Measurements from ENCODE around the gene UNC13A.
"Not testable (repeated sequence)": the region's sequence is repeated elsewhere in the genome, so short reads cannot be mapped to it uniquely, and the experiment has no call there.

UNC13A gene

GRCh38 chr19:17605761-17606589, 82.2 kb downstream of the UNC13A start:
- Histone ChIP-seq H3K27me3 (ENCODE audit: control insufficient read depth, insufficient read depth, low read length) (no peaks in the 10 kb centered on the region), H3K4me3 (ENCODE audit: low read depth, low read length) (peak overlapping the region; percentile 74), H3K9ac (ENCODE audit: low read depth, low read length) (peak overlapping the region; percentile 73), H3K36me3 (ENCODE audit: control insufficient read depth, insufficient read depth, low read length) (peaks cover 8% of the 10 kb centered on the region), H3K9me3 (ENCODE audit: control insufficient read depth, insufficient read depth, low read length) (no peaks in the 10 kb centered on the region), H3K4me1 (ENCODE audit: control insufficient read depth, insufficient read depth, low read length) (peaks cover 11% of the 10 kb centered on the region)

GRCh38 chr19:17605117-17605516, 83.0 kb downstream of the UNC13A start:
- Histone ChIP-seq H3K4me1 (ENCODE audit: control insufficient read depth, insufficient read depth, low read length) (peaks cover 11% of the 10 kb centered on the region), H3K27me3 (ENCODE audit: control insufficient read depth, insufficient read depth, low read length) (no peaks in the 10 kb centered on the region), H3K36me3 (ENCODE audit: control insufficient read depth, insufficient read depth, low read length) (peaks cover 8% of the 10 kb centered on the region), H3K9ac (ENCODE audit: low read depth, low read length) (no peak overlapping the region), H3K4me3 (ENCODE audit: low read depth, low read length) (peak overlapping the region; percentile 32), H3K9me3 (ENCODE audit: control insufficient read depth, insufficient read depth, low read length) (no peaks in the 10 kb centered on the region)

- no peaks in the 10 kb centered on the region for H3K27me3 ChIP-seq (ENCODE audit: control insufficient read depth, insufficient read depth, low read length)
- no peak overlapping the region for H3K4me3 ChIP-seq (ENCODE audit: low read depth, low read length)
- H3K9me3 ChIP-seq (ENCODE audit: control insufficient read depth, insufficient read depth, low read length) = no peaks in the 10 kb centered on the region
- peaks cover 4% of the 10 kb centered on the region for H3K36me3 ChIP-seq (ENCODE audit: control insufficient read depth, insufficient read depth, low read length)
- no peak overlapping the region for H3K9ac ChIP-seq (ENCODE audit: low read depth, low read length)
- peaks cover 11% of the 10 kb centered on the region for H3K4me1 ChIP-seq (ENCODE audit: control insufficient read depth, insufficient read depth, low read length)
These were observed 83.7 kb downstream of the UNC13A start for GRCh38 chr19:17604372-17605025.

- no peak overlapping the region for H3K9ac ChIP-seq (ENCODE audit: low read depth, low read length)
- no peaks in the 10 kb centered on the region for H3K27me3 ChIP-seq (ENCODE audit: control insufficient read depth, insufficient read depth, low read length)
- H3K4me3 ChIP-seq (ENCODE audit: low read depth, low read length) = no peak overlapping the region
- H3K4me1 ChIP-seq (ENCODE audit: control insufficient read depth, insufficient read depth, low read length) = peaks cover 11% of the 10 kb centered on the region
- H3K36me3 ChIP-seq (ENCODE audit: control insufficient read depth, insufficient read depth, low read length) = no peaks in the 10 kb centered on the region
- H3K9me3 ChIP-seq (ENCODE audit: control insufficient read depth, insufficient read depth, low read length) = no peaks in the 10 kb centered on the region
These were observed 85.2 kb downstream of the UNC13A start for GRCh38 chr19:17602872-17603510.

GRCh38 chr19:17602217-17602616, 85.9 kb downstream of the UNC13A start:
- Histone ChIP-seq H3K27me3 (ENCODE audit: control insufficient read depth, insufficient read depth, low read length) (no peaks in the 10 kb centered on the region), H3K4me3 (ENCODE audit: low read depth, low read length) (no peak overlapping the region), H3K36me3 (ENCODE audit: control insufficient read depth, insufficient read depth, low read length) (no peaks in the 10 kb centered on the region), H3K9ac (ENCODE audit: low read depth, low read length) (no peak overlapping the region), H3K9me3 (ENCODE audit: control insufficient read depth, insufficient read depth, low read length) (no peaks in the 10 kb centered on the region), H3K4me1 (ENCODE audit: control insufficient read depth, insufficient read depth, low read length) (peaks cover 11% of the 10 kb centered on the region)

GRCh38 chr19:17601683-17602082, 86.5 kb downstream of the UNC13A start:
- no peaks in the 10 kb centered on the region for H3K36me3 ChIP-seq (ENCODE audit: control insufficient read depth, insufficient read depth, low read length)
- no peaks in the 10 kb centered on the region for H3K27me3 ChIP-seq (ENCODE audit: control insufficient read depth, insufficient read depth, low read length)
- H3K9me3 ChIP-seq (ENCODE audit: control insufficient read depth, insufficient read depth, low read length) = no peaks in the 10 kb centered on the region
- peaks cover 11% of the 10 kb centered on the region for H3K4me1 ChIP-seq (ENCODE audit: control insufficient read depth, insufficient read depth, low read length)
- H3K9ac ChIP-seq (ENCODE audit: low read depth, low read length) = peak overlapping the region; percentile 32
- H3K4me3 ChIP-seq (ENCODE audit: low read depth, low read length) = no peak overlapping the region

- no peak overlapping the region for H3K9ac ChIP-seq (ENCODE audit: low read depth, low read length)
- H3K36me3 ChIP-seq (ENCODE audit: control insufficient read depth, insufficient read depth, low read length) = no peaks in the 10 kb centered on the region
- no peaks in the 10 kb centered on the region for H3K9me3 ChIP-seq (ENCODE audit: control insufficient read depth, insufficient read depth, low read length)
- H3K4me1 ChIP-seq (ENCODE audit: control insufficient read depth, insufficient read depth, low read length) = peaks cover 11% of the 10 kb centered on the region
- H3K4me3 ChIP-seq (ENCODE audit: low read depth, low read length) = no peak overlapping the region
- no peaks in the 10 kb centered on the region for H3K27me3 ChIP-seq (ENCODE audit: control insufficient read depth, insufficient read depth, low read length)
These were observed 88.4 kb downstream of the UNC13A start for GRCh38 chr19:17599780-17600179.

- no peak overlapping the region for H3K9ac ChIP-seq (ENCODE audit: low read depth, low read length)
- H3K36me3 ChIP-seq (ENCODE audit: control insufficient read depth, insufficient read depth, low read length) = no peaks in the 10 kb centered on the region
- no peak overlapping the region for H3K4me3 ChIP-seq (ENCODE audit: low read depth, low read length)
- H3K9me3 ChIP-seq (ENCODE audit: control insufficient read depth, insufficient read depth, low read length) = no peaks in the 10 kb centered on the region
- H3K27me3 ChIP-seq (ENCODE audit: control insufficient read depth, insufficient read depth, low read length) = no peaks in the 10 kb centered on the region
- peaks cover 11% of the 10 kb centered on the region for H3K4me1 ChIP-seq (ENCODE audit: control insufficient read depth, insufficient read depth, low read length)
These were observed 89.2 kb downstream of the UNC13A start for GRCh38 chr19:17598953-17599352.

- H3K4me3 ChIP-seq (ENCODE audit: low read depth, low read length); H3K36me3 ChIP-seq (ENCODE audit: control insufficient read depth, insufficient read depth, low read length); H3K27me3 ChIP-seq (ENCODE audit: control insufficient read depth, insufficient read depth, low read length); H3K9me3 ChIP-seq (ENCODE audit: control insufficient read depth, insufficient read depth, low read length); H3K9ac ChIP-seq (ENCODE audit: low read depth, low read length): not testable (repeated sequence)
- peaks cover 11% of the 10 kb centered on the region for H3K4me1 ChIP-seq (ENCODE audit: control insufficient read depth, insufficient read depth, low read length)
These were observed 90.1 kb downstream of the UNC13A start for GRCh38 chr19:17598063-17598462.

GRCh38 chr19:17594296-17594695, 93.9 kb downstream of the UNC13A start:
- not testable (repeated sequence) for H3K36me3 ChIP-seq (ENCODE audit: control insufficient read depth, insufficient read depth, low read length); H3K4me1 ChIP-seq (ENCODE audit: control insufficient read depth, insufficient read depth, low read length); H3K27me3 ChIP-seq (ENCODE audit: control insufficient read depth, insufficient read depth, low read length); H3K4me3 ChIP-seq (ENCODE audit: low read depth, low read length); H3K9me3 ChIP-seq (ENCODE audit: control insufficient read depth, insufficient read depth, low read length); H3K9ac ChIP-seq (ENCODE audit: low read depth, low read length)

GRCh38 chr19:17590866-17591265, 97.3 kb downstream of the UNC13A start:
- H3K27me3 ChIP-seq (ENCODE audit: control insufficient read depth, insufficient read depth, low read length) = no peaks in the 10 kb centered on the region
- H3K4me3 ChIP-seq (ENCODE audit: low read depth, low read length) = no peak overlapping the region
- H3K9ac ChIP-seq (ENCODE audit: low read depth, low read length) = no peak overlapping the region
- no peaks in the 10 kb centered on the region for H3K36me3 ChIP-seq (ENCODE audit: control insufficient read depth, insufficient read depth, low read length)
- H3K9me3 ChIP-seq (ENCODE audit: control insufficient read depth, insufficient read depth, low read length) = no peaks in the 10 kb centered on the region
- no peaks in the 10 kb centered on the region for H3K4me1 ChIP-seq (ENCODE audit: control insufficient read depth, insufficient read depth, low read length)

GRCh38 chr19:17585395-17585794, 102.8 kb downstream of the UNC13A start:
- not testable (repeated sequence) for H3K4me1 ChIP-seq (ENCODE audit: control insufficient read depth, insufficient read depth, low read length); H3K4me3 ChIP-seq (ENCODE audit: low read depth, low read length); H3K27me3 ChIP-seq (ENCODE audit: control insufficient read depth, insufficient read depth, low read length); H3K9me3 ChIP-seq (ENCODE audit: control insufficient read depth, insufficient read depth, low read length); H3K9ac ChIP-seq (ENCODE audit: low read depth, low read length)
- peaks cover 10% of the 10 kb centered on the region for H3K36me3 ChIP-seq (ENCODE audit: control insufficient read depth, insufficient read depth, low read length)

Data from iPS-15b (cell line).